Lung (tissue), 12 donors: Measurements from ENCODE around the gene RAD52. TPM values are rescaled to one million over a fixed set of nuclear protein-coding genes. Genes with fewer than 3 reads are reported as not detected.
A peak's percentile ranks its signal among the peaks of the same experiment; 100 is the strongest.

Experiments used
- ATAC-seq: fragments of 200-7000 bp; cut with Tn5 transposase; one replicate; pipeline ENCODE4 v1.9.1; 2020; ENCODE audit warnings: moderate number of reproducible peaks; ENCODE audit not compliant: insufficient read depth, low FRiP score
- DNase-seq, 3 donors: peaks; one replicate each; pipeline ENCODE4 v3.0.0-alpha.2; 2013 to 2017
- H3K27ac ChIP-seq, 2 donors: one replicate each; pipeline ENCODE4 v1.5.1; 2013; ENCODE audit warnings: mild to moderate bottlenecking in 2 of 2, moderate library complexity in 2 of 2, control low read depth in 1 of 2, inconsistent platforms in 1 of 2, low read depth in 1 of 2, low read length in 1 of 2
- H3K27me3 ChIP-seq, 3 donors: one replicate each; pipeline ENCODE4 v1.5.1; 2013; ENCODE audit warnings: low read length in 2 of 3; ENCODE audit not compliant: control insufficient read depth in 3 of 3, insufficient read depth in 3 of 3
- H3K36me3 ChIP-seq, 4 donors: one replicate each; pipeline ENCODE4 v1.5.1; 2013; ENCODE audit warnings: low read length in 4 of 4, mild to moderate bottlenecking in 1 of 4, moderate library complexity in 1 of 4; ENCODE audit not compliant: control insufficient read depth in 4 of 4, insufficient read depth in 4 of 4
- H3K4me1 ChIP-seq, 5 donors: one replicate each; pipeline ENCODE4 v1.5.1; 2013; ENCODE audit warnings: low read length in 5 of 5, mild to moderate bottlenecking in 2 of 5, moderate library complexity in 1 of 5; ENCODE audit not compliant: control insufficient read depth in 5 of 5, insufficient read depth in 5 of 5
- H3K4me3 ChIP-seq: one replicate; pipeline ENCODE4 v1.5.1; 2013; ENCODE audit warnings: mild to moderate bottlenecking, control low read depth, moderate library complexity
- H3K9ac ChIP-seq, 2 donors: one replicate each; pipeline ENCODE4 v1.5.1; 2013; ENCODE audit warnings: low read length in 2 of 2, control low read depth in 1 of 2; ENCODE audit not compliant: insufficient read depth in 1 of 2
- H3K9me3 ChIP-seq, 4 donors: one replicate each; pipeline ENCODE4 v1.5.1; 2013; ENCODE audit warnings: low read length in 3 of 4, mild to moderate bottlenecking in 1 of 4, moderate library complexity in 1 of 4; ENCODE audit not compliant: control insufficient read depth in 4 of 4, insufficient read depth in 3 of 4
- WGBS, 2 donors: extraction: QIAGEN DNeasy Blood & Tissue Kit; methylation state at CpG; one replicate each; pipeline ENCODE4 v1.1.7; 2013; 5-methylcytosine and 5-hydroxymethylcytosine counted together
- polyA plus RNA-seq, 2 donors: library from polyadenylated mRNA; stranded (reverse); fragments of 200-250 nt; gene quantifications; one replicate each; pipeline ENCODE4 v1.2.1, GENCODE V29; 2013
- total RNA-seq, 2 donors: library from RNA; depleted of rRNA in 1 of 2; stranded (reverse); fragments of >200 nt in 1 of 2; gene quantifications; one replicate each; pipeline ENCODE4 v1.2.1, GENCODE V29; 2014 to 2021
- TF ChIP-seq, protein P1 (sequence below): IDR thresholded peaks from 2 replicates; pipeline ENCODE4 v1.5.1; 2012; ENCODE audit warnings: mild to moderate bottlenecking; ENCODE audit errors: control extremely low read depth, extremely low read depth
- donor health status: control.
- donor health status: control.
- donor health status: Bipolar disorder and iron deficiency.
- donor health status: healthy.
- donor health status: DM: yes; HTN: yes; CAD: no.

The RAD52 gene
- total and polyA plus RNA-seq, 4 donors, result 4.3 to 36.8 (median 8.0) TPM

DNA sequence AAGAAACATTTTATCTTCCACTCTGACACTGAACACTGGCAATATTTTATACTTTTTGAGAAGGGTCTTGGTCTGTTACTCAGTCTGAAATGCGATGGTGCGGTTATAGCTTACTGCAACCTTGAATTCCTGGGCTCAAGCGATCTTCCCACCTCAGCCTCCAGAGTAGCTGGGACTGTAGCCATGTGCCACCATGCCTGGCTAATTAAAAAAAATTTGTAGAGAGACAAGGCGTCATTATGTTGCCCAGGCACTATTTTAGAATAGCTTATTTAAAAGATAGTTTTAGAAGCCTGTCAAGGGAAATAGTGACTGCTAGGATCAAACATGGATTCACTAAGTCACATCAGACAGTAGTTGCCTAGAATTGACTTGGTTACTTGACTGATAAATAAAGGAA, 47.4 kb upstream of the RAD52 start:
- ATAC-seq (no peak), DNase-seq (no peak)
- H3K4me1 ChIP-seq, result peaks cover 2 to 16% (median 8%) of the 10 kb centered on the region in 5 donors
- no peaks in the 10 kb centered on the region for H3K9me3 ChIP-seq
- peaks cover 0 to 5% (median 1%) of the 10 kb centered on the region in 4 donors for H3K36me3 ChIP-seq
- 94% methylated on average over 4 of the region's 4 CpGs for whole genome bisulfite sequencing, 2 donors
- no peak overlapping the region for H3K9ac ChIP-seq
- TF ChIP-seq, protein P1, sequence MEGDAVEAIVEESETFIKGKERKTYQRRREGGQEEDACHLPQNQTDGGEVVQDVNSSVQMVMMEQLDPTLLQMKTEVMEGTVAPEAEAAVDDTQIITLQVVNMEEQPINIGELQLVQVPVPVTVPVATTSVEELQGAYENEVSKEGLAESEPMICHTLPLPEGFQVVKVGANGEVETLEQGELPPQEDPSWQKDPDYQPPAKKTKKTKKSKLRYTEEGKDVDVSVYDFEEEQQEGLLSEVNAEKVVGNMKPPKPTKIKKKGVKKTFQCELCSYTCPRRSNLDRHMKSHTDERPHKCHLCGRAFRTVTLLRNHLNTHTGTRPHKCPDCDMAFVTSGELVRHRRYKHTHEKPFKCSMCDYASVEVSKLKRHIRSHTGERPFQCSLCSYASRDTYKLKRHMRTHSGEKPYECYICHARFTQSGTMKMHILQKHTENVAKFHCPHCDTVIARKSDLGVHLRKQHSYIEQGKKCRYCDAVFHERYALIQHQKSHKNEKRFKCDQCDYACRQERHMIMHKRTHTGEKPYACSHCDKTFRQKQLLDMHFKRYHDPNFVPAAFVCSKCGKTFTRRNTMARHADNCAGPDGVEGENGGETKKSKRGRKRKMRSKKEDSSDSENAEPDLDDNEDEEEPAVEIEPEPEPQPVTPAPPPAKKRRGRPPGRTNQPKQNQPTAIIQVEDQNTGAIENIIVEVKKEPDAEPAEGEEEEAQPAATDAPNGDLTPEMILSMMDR, result no peak
- no peak overlapping the region for H3K27ac ChIP-seq
- H3K27me3 ChIP-seq, result no peaks in the 10 kb centered on the region
- H3K4me3 ChIP-seq, result no peak overlapping the region

DNA sequence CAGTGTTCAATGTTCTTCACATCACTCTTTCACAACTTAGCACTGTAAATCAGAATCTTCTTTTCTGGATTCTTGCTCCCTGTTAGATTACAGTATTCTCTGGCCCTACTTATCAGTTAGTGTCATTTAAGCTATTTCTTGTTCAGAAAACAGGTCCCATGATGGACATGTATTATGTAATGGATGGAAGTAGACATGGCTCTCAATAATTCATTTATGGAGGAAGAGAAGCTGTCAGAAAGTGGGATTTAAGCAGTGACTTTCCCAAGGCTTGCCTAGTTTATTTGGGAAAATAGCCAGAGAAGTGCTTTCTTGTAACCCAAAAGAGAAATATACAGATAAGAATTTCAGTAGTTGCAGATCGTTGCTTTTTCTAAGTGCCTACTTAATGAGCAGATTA, 43.2 kb upstream of the RAD52 start:
- TF ChIP-seq, protein P1, result no peak
- DNase-seq, result peak in 2 of 3 donors; percentile 38 to 50
- H3K27ac ChIP-seq, result no peak overlapping the region
- H3K36me3 ChIP-seq, result no peaks in the 10 kb centered on the region
- peaks cover 5 to 39% (median 23%) of the 10 kb centered on the region in 5 donors for H3K4me1 ChIP-seq
- no peak overlapping the region for H3K4me3 ChIP-seq
- WGBS, 2 donors, result 45 to 68% methylated on average over 1 of the region's 1 CpG
- peak overlapping the region in 1 of 2 donors; percentile 92 for H3K9ac ChIP-seq
- H3K9me3 ChIP-seq, result no peaks in the 10 kb centered on the region
- no peak for ATAC-seq
- H3K27me3 ChIP-seq, result no peaks in the 10 kb centered on the region

DNA sequence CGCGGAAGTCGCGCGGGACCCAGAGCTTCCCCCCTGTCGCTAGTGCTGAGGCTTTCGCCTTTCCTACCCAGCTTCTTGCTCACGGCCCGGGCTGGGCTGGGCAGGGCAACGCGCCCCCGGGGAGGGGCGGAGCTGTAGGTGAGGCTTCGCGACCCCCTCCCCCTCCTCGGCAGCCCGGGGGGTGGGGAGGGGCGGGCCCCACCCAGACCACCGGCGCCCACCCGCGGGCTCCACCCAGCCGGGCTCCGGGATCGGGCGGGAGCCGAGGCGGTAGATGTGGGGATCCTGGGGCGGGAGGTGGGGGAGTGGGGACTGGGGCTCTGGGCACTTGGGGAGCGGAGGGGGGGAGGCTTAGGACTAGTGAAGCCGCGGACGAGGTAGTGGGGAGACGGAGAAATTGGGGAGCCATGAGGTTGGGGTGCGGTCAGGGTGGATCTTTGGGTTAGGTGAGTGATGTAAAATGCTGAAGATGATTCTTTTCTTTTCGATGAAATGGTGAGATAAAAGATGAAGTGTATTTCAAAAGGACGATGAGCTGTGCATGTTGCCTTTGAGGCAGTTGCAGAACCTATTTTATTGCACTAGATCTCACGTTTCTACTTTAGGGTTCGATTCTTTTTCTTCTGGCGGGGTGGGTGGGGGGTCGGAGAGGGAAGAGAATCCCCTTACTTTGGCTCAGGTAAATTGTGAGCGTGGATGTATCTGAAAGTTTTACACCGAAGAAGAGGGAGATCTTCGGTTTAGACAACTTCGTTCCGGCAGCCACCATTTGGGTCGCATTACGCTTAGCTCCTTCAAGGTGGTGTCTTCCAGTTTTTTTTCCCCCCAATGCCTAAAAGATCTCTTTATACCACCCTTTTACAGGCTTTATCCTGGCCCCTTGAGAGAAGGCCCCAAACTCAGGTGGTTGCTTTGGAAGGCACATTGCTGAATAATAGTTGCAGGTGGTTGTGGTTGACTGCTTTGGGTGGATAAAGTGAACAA, 42.1 kb upstream of the RAD52 start:
- Histone ChIP-seq H3K4me3 (peak overlapping the region; percentile 70), H3K4me1 (peaks cover 3 to 39% (median 23%) of the 10 kb centered on the region in 5 donors), H3K9me3 (no peaks in the 10 kb centered on the region), H3K36me3 (no peaks in the 10 kb centered on the region), H3K27me3 (no peaks in the 10 kb centered on the region), H3K27ac (peak overlapping the region; percentile 98 to 99), H3K9ac (peak overlapping the region; percentile 31 to 92)
- peak; percentile 17 to 63 (median 19) for DNase-seq
- peak; percentile 17 for ATAC-seq
- TF ChIP-seq, protein P1, result no peak
- WGBS, 2 donors, result 7 to 8% methylated on average over 32 to 48 of the region's 48 CpGs
